OCI-LY7 (cell line): ENCODE results near the gene C4orf36. TPM values are rescaled to one million over a fixed set of nuclear protein-coding genes. Genes with fewer than 3 reads are reported as not detected.

Experiments
- BruUV-seq: library from RNA; stranded (reverse); fragments of 400-500 nt; replicated peaks from 2 replicates; lab custom pipeline; 2021; lab: Mats Ljungman, UMichigan
- CTCF ChIA-PET: fragments of 300-600 bp; sonication (Branson Sonifier 250); formaldehyde crosslinking; loops from one replicate; lab custom pipeline; 2022; ENCODE audit warnings: antibody characterized with exemption; ENCODE audit not compliant: unreplicated experiment; lab: Charles Lee
- POLR2A ChIA-PET: fragments of 300-600 bp; sonication (Branson Sonifier 250); formaldehyde crosslinking; loops from one replicate; lab custom pipeline; 2022; ENCODE audit warnings: antibody characterized with exemption; lab: Charles Lee
- DNase-seq: peaks from one replicate; pipeline ENCODE4 v3.0.0-alpha.2; 2015; ENCODE audit warnings: low spot score
- H2AFZ ChIP-seq: fragments of 200-600 bp; sonication (generic), shearing (Covaris generic); 2 replicates; pipeline ENCODE4 v1.6.1; 2014; ENCODE audit warnings: mild to moderate bottlenecking, antibody characterized with exemption, low read length, moderate library complexity
- H3K27ac ChIP-seq: fragments of 200-600 bp; sonication (generic); 2 replicates; pipeline ENCODE4 v1.5.1; 2014; ENCODE audit warnings: mixed run types, low read depth, mild to moderate bottlenecking, moderate library complexity, low read length, inconsistent platforms; ENCODE audit not compliant: poor library complexity, severe bottlenecking
- H3K36me3 ChIP-seq: fragments of 200-600 bp; sonication (generic); 2 replicates; pipeline ENCODE4 v1.6.1; 2014; ENCODE audit warnings: mild to moderate bottlenecking, antibody characterized with exemption, low read length, moderate library complexity, mixed read lengths; ENCODE audit not compliant: insufficient read depth
- H3K4me1 ChIP-seq: fragments of 200-600 bp; sonication (generic); 2 replicates; pipeline ENCODE4 v1.5.1; 2014; ENCODE audit warnings: mild to moderate bottlenecking, low read length; ENCODE audit not compliant: insufficient read depth, poor library complexity, severe bottlenecking
- H3K4me2 ChIP-seq: fragments of 200-600 bp; sonication (generic); 2 replicates; pipeline ENCODE4 v1.6.1; 2014; ENCODE audit warnings: mild to moderate bottlenecking, low read length
- H3K4me3 ChIP-seq: fragments of 200-600 bp; sonication (generic); 2 replicates; pipeline ENCODE4 v1.5.1; 2014; ENCODE audit warnings: mild to moderate bottlenecking, low read depth, low read length; ENCODE audit not compliant: poor library complexity, severe bottlenecking
- H3K79me2 ChIP-seq: fragments of 200-600 bp; sonication (generic); 2 replicates; pipeline ENCODE4 v1.6.1; 2016; ENCODE audit warnings: low read depth, mild to moderate bottlenecking, low read length, moderate library complexity, mixed read lengths; ENCODE audit not compliant: insufficient read depth
- H3K9me2 ChIP-seq: fragments of 200-600 bp; sonication (generic); 2 replicates; pipeline ENCODE4 v1.6.1; 2016; ENCODE audit warnings: mild to moderate bottlenecking, low read length, mixed read lengths; ENCODE audit not compliant: insufficient read depth
- H3K9me3 ChIP-seq: fragments of 200-600 bp; sonication (generic); 2 replicates; pipeline ENCODE4 v1.6.1; 2014; ENCODE audit warnings: mild to moderate bottlenecking, mixed run types, low read length, mixed read lengths
- H4K20me1 ChIP-seq: fragments of 200-600 bp; sonication (generic); 2 replicates; pipeline ENCODE4 v1.6.1; 2014; ENCODE audit warnings: mild to moderate bottlenecking, antibody characterized with exemption, low read length, moderate library complexity, mixed read lengths; ENCODE audit not compliant: insufficient read depth
- CTCF ChIP-seq: fragments of 200-600 bp; sonication (generic); conservative IDR thresholded peaks from 2 replicates; pipeline ENCODE4 v1.5.1; 2014; ENCODE audit warnings: mild to moderate bottlenecking, antibody characterized with exemption, low read length, moderate library complexity, mixed read lengths
- EZH2phosphoT487 ChIP-seq: fragments of 200-600 bp; sonication (generic); IDR thresholded peaks from 2 replicates; pipeline ENCODE4 v1.6.1; 2018; ENCODE audit warnings: low read depth, borderline replicate concordance, mild to moderate bottlenecking, mixed run types, antibody characterized with exemption, low read length, moderate library complexity, mixed read lengths
- intact Hi-C: fragments of 100-400 bp; cut with micrococcal nuclease; formaldehyde crosslinking; loops from one replicate; pipeline ENCODE4 v1.10.0; 2022; ENCODE audit not compliant: unreplicated experiment
- total RNA-seq, 2 experiments: library from RNA; depleted of rRNA in 1 of 2; stranded (reverse); fragments of >200 nt in 1 of 2; shearing (Covaris generic) in 1 of 2; gene quantifications; 2 replicates each; pipeline ENCODE4 v1.2.3, GENCODE V29; 2014 to 2022

C4orf36 gene
- total RNA-seq, 2 experiments from 2014 or later: 1.4 TPM; not detected in 1

DNA sequence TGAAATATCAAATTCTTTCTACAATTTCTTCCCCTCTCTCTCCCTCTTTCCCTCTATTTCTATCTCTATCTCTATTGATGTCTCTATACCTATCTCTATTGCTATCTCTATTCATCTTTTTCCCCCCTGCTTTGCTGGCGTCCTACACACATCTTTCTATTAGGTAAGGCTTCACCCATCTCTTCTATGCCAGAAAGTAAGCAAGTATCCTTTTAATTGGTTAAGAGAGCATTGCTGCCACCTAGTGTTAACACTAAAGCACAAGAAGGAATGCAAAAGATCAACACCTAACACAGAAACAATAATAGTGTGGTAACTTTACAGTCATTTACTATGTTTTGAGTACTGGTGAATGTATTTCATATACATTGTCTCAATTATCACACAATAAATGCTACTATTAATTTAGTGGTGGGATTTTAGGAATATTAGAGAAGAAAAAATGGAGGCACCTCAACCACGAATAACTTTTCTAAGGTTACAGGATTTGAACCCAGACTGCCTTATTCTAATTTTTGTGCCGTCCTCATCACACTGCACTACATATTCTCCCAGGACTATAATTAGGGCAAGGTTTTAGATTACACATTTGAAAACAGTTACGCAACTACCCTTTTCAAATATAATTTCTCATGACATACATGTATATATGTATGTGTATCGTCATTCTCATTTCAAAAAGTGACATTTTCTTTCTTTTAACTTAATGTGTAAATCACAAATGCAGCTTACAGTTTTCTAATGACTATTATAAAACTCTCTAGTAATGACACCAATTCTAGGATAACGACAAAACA, 3.7 kb upstream of the C4orf36 start:
- Histone ChIP-seq H3K9me2 (no peaks in the 10 kb centered on the region), H2AFZ (no peak overlapping the region), H4K20me1 (no peaks in the 10 kb centered on the region), H3K27ac (no peak overlapping the region), H3K4me3 (no peak overlapping the region), H3K4me2 (no peak overlapping the region), H3K79me2 (no peaks in the 10 kb centered on the region), H3K9me3 (no peaks in the 10 kb centered on the region), H3K36me3 (no peaks in the 10 kb centered on the region), H3K4me1 (no peaks in the 10 kb centered on the region)
- intact Hi-C loops: loop anchor here (1.0 to 5.0 kb wide), 3 partner anchors 243 to 397 kb away; no protein-coding TSS in a partner anchor
- DNase-seq: peak; percentile 73
- BruUV-seq: no TSS peak
- POLR2A ChIA-PET: no interaction called here
- TF ChIP-seq CTCF (peak; percentile 96), EZH2phosphoT487 (no peak)
- CTCF ChIA-PET: interaction anchor here (1.1 kb wide), 1 partner anchor 400 kb away, joined by 3 read pairs; no protein-coding TSS in a partner anchor

GRCh38 chr4:86894455-86894854, 2.2 kb upstream of the C4orf36 start:
- no peak overlapping the region for H3K4me3 ChIP-seq
- no TSS peak for BruUV-seq
- H3K36me3 ChIP-seq: no peaks in the 10 kb centered on the region
- no peak overlapping the region for H3K27ac ChIP-seq
- intact Hi-C loops: loop anchor here (2.0 kb wide), 1 partner anchor 396 kb away; no protein-coding TSS in a partner anchor
- no peak for DNase-seq
- H3K9me2 ChIP-seq: no peaks in the 10 kb centered on the region
- no peaks in the 10 kb centered on the region for H4K20me1 ChIP-seq
- no peaks in the 10 kb centered on the region for H3K4me1 ChIP-seq
- CTCF ChIA-PET: interaction anchor here (1.1 kb wide), 1 partner anchor 399 kb away, joined by 3 read pairs; no protein-coding TSS in a partner anchor
- no peak overlapping the region for H2AFZ ChIP-seq
- POLR2A ChIA-PET: interaction anchor here (0.6 kb wide), 1 partner anchor 486 kb away, joined by 6 read pairs; no protein-coding TSS in a partner anchor
- H3K79me2 ChIP-seq: no peaks in the 10 kb centered on the region
- no peak overlapping the region for H3K4me2 ChIP-seq
- no peak for TF ChIP-seq EZH2phosphoT487
- no peaks in the 10 kb centered on the region for H3K9me3 ChIP-seq

DNA sequence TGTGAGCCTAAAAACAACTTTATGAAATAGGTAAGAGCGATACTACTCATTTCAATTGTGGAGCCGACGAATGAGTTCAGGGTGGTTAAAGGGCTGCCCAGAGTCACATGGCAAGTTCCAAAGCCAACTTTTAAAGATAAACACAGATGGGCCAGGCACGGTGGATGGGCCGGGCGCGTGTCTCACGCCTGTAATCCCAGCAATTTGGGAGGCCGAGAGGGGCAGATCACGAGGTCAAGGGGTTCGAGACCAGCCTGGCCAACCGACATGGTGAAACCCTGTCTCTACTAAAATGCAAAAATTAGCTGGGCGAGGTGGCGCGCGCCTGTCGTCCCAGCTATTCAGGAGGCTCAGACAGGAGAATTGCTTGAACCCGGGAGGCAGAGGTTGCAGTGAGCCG, 914 bp upstream of the C4orf36 start:
- Histone ChIP-seq H3K9me3 (no peaks in the 10 kb centered on the region), H3K36me3 (no peaks in the 10 kb centered on the region), H3K4me3 (no peak overlapping the region), H3K4me1 (no peaks in the 10 kb centered on the region), H3K79me2 (no peaks in the 10 kb centered on the region), H2AFZ (no peak overlapping the region), H3K27ac (no peak overlapping the region), H4K20me1 (no peaks in the 10 kb centered on the region), H3K4me2 (no peak overlapping the region), H3K9me2 (no peaks in the 10 kb centered on the region)
- intact Hi-C loops: no loop called here
- DNase-seq: no peak
- CTCF ChIA-PET: no interaction called here
- POLR2A ChIA-PET: no interaction called here
- BruUV-seq: no TSS peak
- TF ChIP-seq EZH2phosphoT487 (no peak), CTCF (no peak)
